Endothelial cell of umbilical vein (primary cell): ENCODE data around the gene OTUD6A.

ENCODE experiments used
- EZH2 ChIP-seq: IDR thresholded peaks from 2 replicates; pipeline ENCODE4 v1.6.1; 2012; ENCODE audit warnings: borderline replicate concordance, low read depth, mild to moderate bottlenecking, moderate library complexity, low read length, inconsistent platforms; ENCODE audit not compliant: severe bottlenecking
- FOS ChIP-seq: IDR thresholded peaks from 2 replicates; pipeline ENCODE4 v1.6.1; 2011; ENCODE audit warnings: mild to moderate bottlenecking, low read length, moderate library complexity, borderline replicate concordance; ENCODE audit not compliant: insufficient read depth
- POLR2A ChIP-seq: IDR thresholded peaks from 2 replicates; pipeline ENCODE4 v1.6.1; 2012; ENCODE audit warnings: low read depth, mild to moderate bottlenecking, control low read depth, low read length
- TF ChIP-seq, protein P1 (sequence below): IDR thresholded peaks from 2 replicates; pipeline ENCODE4 v1.6.1; 2011; ENCODE audit not compliant: insufficient read depth, insufficient read length
- TF ChIP-seq, protein P2 (sequence below), 2 donors: IDR thresholded peaks; 1 replicate in 1 of 2; 2 replicates in 1 of 2; pipeline ENCODE4 v1.5.1; 2011; ENCODE audit warnings: low read length in 2 of 2, mild to moderate bottlenecking in 2 of 2, moderate library complexity in 2 of 2, control low read depth in 1 of 2, inconsistent platforms in 1 of 2, low read depth in 1 of 2; ENCODE audit not compliant: insufficient read depth in 1 of 2; ENCODE audit errors: extremely low read depth in 1 of 2

DNA sequence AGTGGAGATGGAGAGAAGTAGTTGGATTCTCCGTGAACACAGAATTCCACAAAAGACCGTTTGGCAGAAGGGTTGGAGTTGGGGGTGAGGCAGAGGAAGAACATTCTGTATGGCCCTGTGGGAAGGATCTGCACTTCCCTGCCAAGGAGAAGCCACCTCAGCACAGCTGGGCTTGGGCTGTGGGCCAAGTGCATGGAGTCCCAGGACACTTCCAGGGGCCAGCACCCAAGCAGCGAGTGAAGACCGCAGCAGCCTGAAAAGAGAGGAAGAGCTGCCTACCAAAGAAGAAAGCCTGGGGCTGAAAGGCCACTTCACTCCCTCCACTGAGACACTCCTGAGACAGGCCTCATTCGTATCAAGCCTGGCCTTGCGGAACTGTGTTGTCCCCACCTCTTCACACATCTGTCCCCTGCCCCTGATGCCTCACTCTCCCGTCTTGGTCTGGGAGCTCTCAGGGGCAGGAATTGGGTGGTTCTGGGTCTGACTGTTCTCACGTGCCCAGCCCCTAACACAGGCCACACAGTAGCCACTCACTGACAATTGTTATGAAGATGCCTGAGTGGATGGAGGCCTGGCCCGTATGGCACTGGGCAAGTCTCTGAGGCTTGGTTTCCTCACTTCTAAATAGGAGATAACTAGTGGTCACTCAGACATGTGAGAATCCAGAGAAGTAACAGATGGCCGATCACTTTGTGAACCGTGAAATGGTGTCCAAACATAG lies 9.2 kb upstream of the OTUD6A start:
- TF ChIP-seq, protein P1, sequence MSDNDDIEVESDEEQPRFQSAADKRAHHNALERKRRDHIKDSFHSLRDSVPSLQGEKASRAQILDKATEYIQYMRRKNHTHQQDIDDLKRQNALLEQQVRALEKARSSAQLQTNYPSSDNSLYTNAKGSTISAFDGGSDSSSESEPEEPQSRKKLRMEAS = no peak
- TF ChIP-seq POLR2A (no peak), EZH2 (no peak), FOS (no peak)
- TF ChIP-seq, protein P2, sequence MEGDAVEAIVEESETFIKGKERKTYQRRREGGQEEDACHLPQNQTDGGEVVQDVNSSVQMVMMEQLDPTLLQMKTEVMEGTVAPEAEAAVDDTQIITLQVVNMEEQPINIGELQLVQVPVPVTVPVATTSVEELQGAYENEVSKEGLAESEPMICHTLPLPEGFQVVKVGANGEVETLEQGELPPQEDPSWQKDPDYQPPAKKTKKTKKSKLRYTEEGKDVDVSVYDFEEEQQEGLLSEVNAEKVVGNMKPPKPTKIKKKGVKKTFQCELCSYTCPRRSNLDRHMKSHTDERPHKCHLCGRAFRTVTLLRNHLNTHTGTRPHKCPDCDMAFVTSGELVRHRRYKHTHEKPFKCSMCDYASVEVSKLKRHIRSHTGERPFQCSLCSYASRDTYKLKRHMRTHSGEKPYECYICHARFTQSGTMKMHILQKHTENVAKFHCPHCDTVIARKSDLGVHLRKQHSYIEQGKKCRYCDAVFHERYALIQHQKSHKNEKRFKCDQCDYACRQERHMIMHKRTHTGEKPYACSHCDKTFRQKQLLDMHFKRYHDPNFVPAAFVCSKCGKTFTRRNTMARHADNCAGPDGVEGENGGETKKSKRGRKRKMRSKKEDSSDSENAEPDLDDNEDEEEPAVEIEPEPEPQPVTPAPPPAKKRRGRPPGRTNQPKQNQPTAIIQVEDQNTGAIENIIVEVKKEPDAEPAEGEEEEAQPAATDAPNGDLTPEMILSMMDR (IDR thresholded peaks at IDR 0.05; ENCODE audit: extremely low read depth in 1 of 2, insufficient read depth in 1 of 2, low read depth in 1 of 2, low read length in 2 of 2) = no peak
